RWPE1 (cell line): ENCODE measurements around the gene RIT1.
A peak's percentile ranks its signal among the peaks of the same experiment; 100 is the strongest.

ENCODE experiments used
- CTCF ChIA-PET: fragments of 350-600 bp; sonication (Branson Sonifier 250); formaldehyde crosslinking; extraction: SDS; loops from one replicate; lab custom pipeline; 2021; lab: Yijun Ruan, JAX
- POLR2A ChIA-PET: fragments of 400-600 bp; formaldehyde crosslinking; extraction: SDS; loops from one replicate; lab custom pipeline; 2020; ENCODE audit warnings: antibody characterized with exemption; ENCODE audit not compliant: low non-redundant PET; lab: Yijun Ruan, JAX
- DNase-seq: peaks from one replicate; pipeline ENCODE4 v3.0.0; 2012; ENCODE audit warnings: low spot score
- H3K27ac ChIP-seq: fragments of 450-650 bp; 2 replicates; pipeline ENCODE4 v1.5.1; 2017
- TF ChIP-seq, protein P1 (sequence below): fragments of 450-650 bp; conservative IDR thresholded peaks from 2 replicates; pipeline ENCODE4 v1.5.1; 2017; ENCODE audit warnings: low read depth, mild to moderate bottlenecking

RIT1 gene

DNA sequence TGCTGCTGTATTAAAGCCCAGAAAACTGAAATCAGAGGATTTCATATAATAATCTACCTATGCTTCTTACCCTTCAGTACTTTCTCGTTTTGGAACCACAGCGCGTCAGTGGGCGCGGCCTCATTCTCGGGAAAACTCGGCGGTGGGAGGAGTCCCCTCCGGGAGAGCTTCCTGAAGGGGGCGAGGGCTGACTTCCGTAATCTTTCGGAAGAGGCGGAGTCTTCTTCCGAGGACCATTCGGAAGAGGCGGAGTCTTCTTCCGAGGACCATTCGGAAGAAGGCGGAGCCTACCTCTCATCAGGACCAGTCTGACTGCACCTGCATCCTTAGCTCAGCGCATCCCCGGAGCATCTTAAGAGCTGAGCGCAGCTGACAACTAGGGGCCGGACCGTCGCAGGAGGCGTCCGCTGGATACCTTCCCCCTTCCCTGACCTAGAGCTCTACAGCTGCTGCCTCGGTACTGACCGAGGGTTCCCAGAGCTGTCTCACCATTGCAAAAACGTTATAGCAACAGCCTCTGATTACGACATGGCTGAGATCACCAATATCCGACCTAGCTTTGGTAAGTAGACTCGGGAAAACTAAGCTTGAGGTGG is 51.8 kb downstream of the RIT1 start, which contains the start of gene SYT11:
Gene SYT11 (plus strand): TSS at position 334 of the 596 bp plus-strand sequence. CDS start 195 bp downstream, at position 529.
- CTCF ChIA-PET, result no interaction called here
- peak; percentile 97 for DNase-seq
- peak within 1 kb of the TSS; percentile 92 for H3K27ac ChIP-seq
- POLR2A ChIA-PET, result interaction anchor here (0.6 kb wide), 2 partner anchors 35 to 199 kb away, joined by 4 read pairs; no protein-coding TSS in a partner anchor
- TF ChIP-seq, protein P1, sequence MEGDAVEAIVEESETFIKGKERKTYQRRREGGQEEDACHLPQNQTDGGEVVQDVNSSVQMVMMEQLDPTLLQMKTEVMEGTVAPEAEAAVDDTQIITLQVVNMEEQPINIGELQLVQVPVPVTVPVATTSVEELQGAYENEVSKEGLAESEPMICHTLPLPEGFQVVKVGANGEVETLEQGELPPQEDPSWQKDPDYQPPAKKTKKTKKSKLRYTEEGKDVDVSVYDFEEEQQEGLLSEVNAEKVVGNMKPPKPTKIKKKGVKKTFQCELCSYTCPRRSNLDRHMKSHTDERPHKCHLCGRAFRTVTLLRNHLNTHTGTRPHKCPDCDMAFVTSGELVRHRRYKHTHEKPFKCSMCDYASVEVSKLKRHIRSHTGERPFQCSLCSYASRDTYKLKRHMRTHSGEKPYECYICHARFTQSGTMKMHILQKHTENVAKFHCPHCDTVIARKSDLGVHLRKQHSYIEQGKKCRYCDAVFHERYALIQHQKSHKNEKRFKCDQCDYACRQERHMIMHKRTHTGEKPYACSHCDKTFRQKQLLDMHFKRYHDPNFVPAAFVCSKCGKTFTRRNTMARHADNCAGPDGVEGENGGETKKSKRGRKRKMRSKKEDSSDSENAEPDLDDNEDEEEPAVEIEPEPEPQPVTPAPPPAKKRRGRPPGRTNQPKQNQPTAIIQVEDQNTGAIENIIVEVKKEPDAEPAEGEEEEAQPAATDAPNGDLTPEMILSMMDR, result no peak

DNA sequence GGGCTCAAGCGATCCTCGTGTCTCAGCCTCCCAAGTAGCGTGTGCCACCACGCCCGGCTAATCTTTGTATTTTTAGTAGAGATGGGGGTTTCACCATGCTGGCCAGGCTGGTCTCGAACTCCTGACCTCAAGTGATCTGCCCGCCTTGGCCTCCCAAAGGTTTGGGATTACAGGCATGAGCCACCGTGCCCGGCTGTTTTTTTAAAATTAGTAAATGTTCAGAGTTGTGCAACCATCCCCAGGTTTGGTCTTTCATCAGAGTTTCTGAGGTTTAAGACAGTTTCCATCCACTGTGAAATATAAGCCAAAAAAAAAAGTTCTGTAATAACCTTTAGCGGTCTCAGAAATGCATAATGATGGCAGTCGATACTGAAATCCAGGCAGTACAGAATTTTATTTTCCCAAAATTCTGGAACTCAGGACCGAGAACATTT is 52.3 kb downstream of the RIT1 start:
- peak overlapping the region; percentile 92 for H3K27ac ChIP-seq
- ChIA-PET POLR2A (interaction anchor here (0.6 kb wide), 1 partner anchor 36 kb away, joined by 4 read pairs; no protein-coding TSS in a partner anchor), CTCF (interaction anchor here (0.6 kb wide), 1 partner anchor 208 kb away, joined by 3 read pairs; no protein-coding TSS in a partner anchor)
- peak; percentile 35 for DNase-seq
- TF ChIP-seq, protein P1, result no peak

DNA sequence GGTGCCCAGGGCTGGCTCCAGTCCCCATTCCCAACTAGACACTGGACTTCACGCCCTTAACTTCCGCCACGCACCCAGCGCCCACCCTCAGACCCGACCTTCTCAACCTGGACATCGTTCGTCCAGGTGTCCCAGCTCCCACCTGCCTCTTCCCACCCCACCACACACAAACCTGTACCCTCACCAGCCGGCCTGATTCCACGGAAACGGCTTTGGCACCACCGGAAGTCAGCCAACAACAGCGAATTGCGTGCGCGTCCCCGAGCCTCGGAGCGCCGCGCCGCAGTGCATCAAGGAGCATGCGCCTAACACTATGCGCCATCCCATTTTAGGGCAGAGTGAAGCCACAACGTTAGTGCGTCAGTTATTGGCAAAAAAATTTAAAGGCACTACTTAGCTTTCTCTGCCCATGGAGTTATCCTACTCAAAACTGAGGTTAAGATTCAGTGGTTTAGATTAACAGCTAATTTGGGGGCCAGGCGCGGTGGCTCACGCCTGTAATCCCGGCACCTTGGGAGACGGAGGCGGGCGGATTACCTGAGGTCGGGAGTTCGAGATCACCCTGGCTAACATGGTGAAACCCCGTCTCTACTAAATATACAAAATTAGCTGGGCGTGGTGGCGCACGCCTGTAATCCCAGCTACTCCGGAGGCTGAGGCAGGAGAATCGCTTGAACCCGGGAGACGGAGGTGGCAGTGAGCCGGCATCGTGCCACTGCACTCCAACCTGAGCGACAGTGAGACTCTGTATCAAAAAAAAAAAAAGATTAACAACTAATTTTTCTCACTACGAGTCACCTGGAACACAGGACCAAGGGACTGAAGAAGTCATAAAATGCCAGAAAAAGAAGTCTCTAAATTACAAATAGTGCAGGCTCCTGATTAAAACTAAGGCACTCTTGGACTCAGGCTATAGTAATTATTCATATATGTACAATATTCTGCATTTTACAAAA is 53.9 kb downstream of the RIT1 start, which contains the start of gene GON4L:
Gene GON4L (minus strand): TSS at position 240 of the 956 bp plus-strand sequence. CDS start 3,434 bp downstream, outside the sequence.
- peak within 1 kb of the TSS; percentile 75 for H3K27ac ChIP-seq

DNA sequence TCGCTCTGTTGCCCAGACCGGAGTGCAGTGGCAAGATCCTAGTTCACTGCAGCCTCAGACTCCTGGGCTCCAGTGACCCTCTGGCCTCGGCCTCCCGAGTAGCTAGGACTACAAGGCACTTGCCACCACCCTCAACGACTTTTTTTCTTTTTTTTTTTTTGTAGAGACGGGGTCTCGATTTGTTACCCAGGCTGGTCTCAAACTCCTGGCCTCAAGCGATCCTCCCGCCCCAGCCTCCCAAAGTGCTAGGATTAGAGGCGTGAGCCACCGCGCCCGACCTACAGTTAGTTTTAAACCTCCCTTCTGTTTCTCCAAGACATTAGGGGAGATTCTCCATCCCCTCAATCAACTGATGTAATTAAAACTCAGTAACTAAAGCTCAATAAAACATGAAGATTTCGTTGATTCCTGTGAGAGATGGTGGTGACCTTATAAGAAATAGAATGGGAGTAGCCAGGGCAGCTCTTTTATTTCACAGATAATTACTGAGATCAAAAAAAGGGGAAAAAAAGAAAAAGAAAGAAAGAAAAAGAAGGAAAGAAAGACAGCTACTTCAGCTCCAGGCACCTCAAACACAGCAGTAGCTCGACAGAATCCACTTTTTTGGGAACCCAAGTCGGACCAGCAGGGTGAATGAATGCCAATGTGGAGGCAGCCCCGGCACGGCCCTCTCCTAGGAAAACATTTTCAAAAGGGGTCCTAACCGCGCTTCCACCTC is 54.7 kb downstream of the RIT1 start:
- POLR2A ChIA-PET, result interaction anchor here (0.7 kb wide), 1 partner anchor 858 kb away, joined by 3 read pairs; no protein-coding TSS in a partner anchor
- no peak for DNase-seq
- TF ChIP-seq, protein P1, result no peak
- CTCF ChIA-PET, result interaction anchor here (0.5 to 0.7 kb wide), 3 partner anchors 173 to 794 kb away, joined by 3 to 4 read pairs (median 4); no protein-coding TSS in a partner anchor
- peak overlapping the region; percentile 75 for H3K27ac ChIP-seq

More for the DNA sequence above, 53.9 kb downstream of the RIT1 start, which contains the start of gene GON4L:
- TF ChIP-seq, protein P1, result no peak
- DNase-seq, result peak; percentile 91
- ChIA-PET CTCF (interaction anchor here (0.5 to 0.7 kb wide), 2 partner anchors 236 to 795 kb away, joined by 3 to 4 read pairs; no protein-coding TSS in a partner anchor), POLR2A (interaction anchor here (0.7 kb wide), 1 partner anchor 51 kb away, joined by 3 read pairs; no protein-coding TSS in a partner anchor)

DNA sequence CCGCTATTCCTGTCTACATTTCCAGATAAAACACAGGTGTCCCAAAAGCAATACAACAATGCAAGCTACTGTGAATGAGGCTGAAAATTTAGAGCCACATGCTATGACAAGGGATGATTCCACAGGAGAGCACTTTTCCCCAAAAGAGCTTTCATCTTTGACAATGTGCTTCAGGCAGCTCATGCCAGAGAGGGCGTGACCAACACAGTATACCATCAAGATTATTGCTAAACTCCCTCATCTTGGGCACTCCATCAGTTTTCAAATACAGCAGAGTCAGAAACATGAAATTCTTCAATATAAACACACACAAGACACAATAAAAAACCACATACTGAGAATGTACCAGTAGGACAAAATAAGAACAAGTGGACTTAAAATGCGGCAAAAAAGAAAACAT is 60.8 kb downstream of the RIT1 start:
- ChIA-PET CTCF (no interaction called here), POLR2A (no interaction called here)
- TF ChIP-seq, protein P1, result no peak
- DNase-seq, result no peak
- H3K27ac ChIP-seq, result no peak overlapping the region
